Measurements from ENCODE around the gene PRLR. TPM values are rescaled to one million over a fixed set of nuclear protein-coding genes. Genes with fewer than 3 reads are reported as not detected.
"Not testable (repeated sequence)": the region's sequence is repeated elsewhere in the genome, so short reads cannot be mapped to it uniquely, and the experiment has no call there.

Gene PRLR
- not detected for polyA plus RNA-seq

DNA sequence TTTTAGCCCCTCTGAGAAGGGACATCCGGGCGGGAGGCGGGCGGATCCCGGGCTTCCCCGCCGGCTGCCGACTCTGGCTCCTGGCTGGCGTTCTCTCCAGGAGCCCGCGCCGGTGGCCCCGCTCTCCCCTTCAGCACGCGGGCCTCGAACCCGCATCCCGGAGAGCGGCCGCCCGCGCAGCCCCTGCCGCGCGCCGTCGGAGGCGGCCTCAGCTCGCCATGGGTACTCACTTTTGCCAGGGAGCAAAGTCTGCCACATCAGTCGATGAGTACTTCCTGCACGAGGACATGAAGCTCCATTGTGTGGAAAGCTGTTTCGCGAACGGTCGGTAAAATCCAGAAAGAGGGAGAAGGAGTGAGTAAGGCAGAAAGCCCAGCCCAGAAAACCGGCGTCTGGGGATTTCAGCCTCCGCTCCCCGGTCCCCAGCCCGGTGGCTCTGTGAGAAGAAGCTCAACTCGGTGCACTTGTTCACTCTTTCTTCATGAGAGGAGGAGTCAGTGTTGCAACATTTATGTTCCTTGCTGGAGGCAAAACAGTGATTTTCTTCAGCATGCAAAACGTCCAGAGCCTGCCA is at the start of gene PRLR:
Gene PRLR (minus strand): TSS at position 450 of the 574 bp plus-strand sequence. CDS start 140,867 bp downstream, outside the sequence.
- no peak within 1 kb of the TSS for H3K27ac Mint-ChIP-seq
- no peak for DNase-seq

DNA sequence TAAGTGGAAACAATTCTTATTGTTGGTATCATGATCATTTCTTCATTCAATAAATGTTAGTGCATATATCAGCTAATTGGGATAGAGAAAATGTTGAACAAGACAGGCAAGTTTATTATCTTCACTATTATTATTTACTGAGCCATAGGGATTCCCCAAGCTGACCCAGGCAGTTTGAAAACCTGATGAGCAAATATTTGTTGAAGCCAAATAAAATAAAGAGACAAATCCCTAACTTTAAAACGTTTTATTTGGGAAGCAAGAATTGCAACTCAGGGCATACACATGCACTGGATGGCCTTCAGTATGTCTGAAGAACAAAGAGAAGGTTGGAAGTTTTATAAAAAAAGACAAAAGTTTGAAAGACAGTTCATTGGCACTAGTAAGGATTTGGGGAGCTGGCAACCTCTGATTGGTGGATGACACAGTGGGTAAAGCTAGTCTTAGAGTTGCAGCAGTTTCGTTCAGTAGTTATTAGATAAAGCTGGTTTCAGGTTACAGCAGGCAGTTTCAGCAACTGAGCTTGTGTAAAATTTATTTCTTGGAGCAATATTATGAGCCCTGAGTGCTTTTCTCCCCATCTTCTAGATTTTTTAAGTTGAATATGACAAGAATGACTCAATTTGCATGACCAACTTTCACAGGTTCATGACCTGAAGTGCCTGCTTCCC is 44.7 kb upstream of the PRLR start:
- DNase-seq = no peak
- no peaks in the 10 kb centered on the region for H3K36me3 Mint-ChIP-seq
- no peak overlapping the region for H3K27ac Mint-ChIP-seq
- H3K9me3 Mint-ChIP-seq = peaks cover 0 to 17% (median 7%) of the 10 kb centered on the region in 6 donors
- peaks cover 0 to 2% (median 1%) of the 10 kb centered on the region in 3 donors for H3K27me3 Mint-ChIP-seq (ENCODE audit: low read depth in 3 of 3)
- H3K4me3 Mint-ChIP-seq = no peak overlapping the region
- H3K4me1 Mint-ChIP-seq = no peaks in the 10 kb centered on the region

More for the DNA sequence above, at the start of gene PRLR:
- Mint-ChIP-seq H3K9me3 (peaks cover 0 to 23% (median 7%) of the 10 kb centered on the region in 6 donors), H3K4me3 (no peak within 1 kb of the TSS), H3K27me3 (ENCODE audit: low read depth in 3 of 3) (peaks cover 6 to 47% (median 8%) of the 10 kb centered on the region in 3 donors), H3K4me1 (peaks cover 0 to 1% of the 10 kb centered on the region in 2 donors), H3K36me3 (no peaks in the 10 kb centered on the region)

DNA sequence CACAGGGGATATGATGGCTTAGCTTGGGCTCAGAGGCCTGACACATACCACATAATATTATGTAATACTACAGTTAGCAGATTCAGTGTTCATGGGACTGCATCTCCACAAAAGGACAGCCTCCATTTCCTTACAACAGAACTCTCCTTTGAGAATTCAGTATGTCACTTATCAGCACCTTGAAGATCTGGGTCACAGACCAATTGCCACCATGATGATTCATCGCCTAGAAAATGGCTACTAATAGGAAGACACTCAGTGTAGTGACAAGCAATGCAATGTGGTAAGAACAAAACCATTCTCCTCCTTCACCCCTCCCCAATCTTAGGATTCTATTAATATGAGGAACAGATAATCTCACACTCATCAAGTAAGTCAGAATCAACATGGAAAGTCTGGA is 38.7 kb upstream of the PRLR start:
- Mint-ChIP-seq H3K27ac (no peak overlapping the region), H3K4me3 (no peak overlapping the region), H3K36me3 (no peaks in the 10 kb centered on the region), H3K9me3 (peaks cover 0 to 6% (median 0%) of the 10 kb centered on the region in 6 donors), H3K27me3 (ENCODE audit: low read depth in 3 of 3) (peaks cover 0 to 1% (median 0%) of the 10 kb centered on the region in 3 donors), H3K4me1 (no peaks in the 10 kb centered on the region)
- no peak for DNase-seq

DNA sequence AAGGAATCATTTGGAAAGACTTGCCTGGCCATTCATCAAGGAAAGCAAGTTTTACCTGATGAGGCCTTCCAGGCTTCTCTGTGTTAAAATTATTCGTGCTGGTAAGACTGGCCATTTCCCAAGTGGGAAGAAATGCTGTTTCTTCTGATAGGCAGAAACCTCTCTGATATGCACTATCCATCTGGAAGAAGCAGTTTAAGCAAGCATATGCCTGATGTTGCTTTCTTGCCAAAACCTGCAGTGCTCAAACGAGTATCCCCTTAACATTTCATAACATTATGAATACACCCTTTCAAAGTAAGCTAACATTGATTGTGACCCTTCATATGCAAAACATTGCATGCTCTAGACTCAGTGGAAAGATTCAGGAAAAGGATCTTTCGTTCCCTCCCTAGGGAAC is 36.0 kb upstream of the PRLR start:
- DNase-seq = no peak
- no peaks in the 10 kb centered on the region for H3K4me1 Mint-ChIP-seq
- no peaks in the 10 kb centered on the region for H3K36me3 Mint-ChIP-seq
- H3K9me3 Mint-ChIP-seq = peaks cover 0 to 2% (median 0%) of the 10 kb centered on the region in 6 donors
- H3K27ac Mint-ChIP-seq = no peak overlapping the region
- H3K27me3 Mint-ChIP-seq (ENCODE audit: low read depth in 3 of 3) = peaks cover 0 to 1% (median 0%) of the 10 kb centered on the region in 3 donors
- no peak overlapping the region for H3K4me3 Mint-ChIP-seq

DNA sequence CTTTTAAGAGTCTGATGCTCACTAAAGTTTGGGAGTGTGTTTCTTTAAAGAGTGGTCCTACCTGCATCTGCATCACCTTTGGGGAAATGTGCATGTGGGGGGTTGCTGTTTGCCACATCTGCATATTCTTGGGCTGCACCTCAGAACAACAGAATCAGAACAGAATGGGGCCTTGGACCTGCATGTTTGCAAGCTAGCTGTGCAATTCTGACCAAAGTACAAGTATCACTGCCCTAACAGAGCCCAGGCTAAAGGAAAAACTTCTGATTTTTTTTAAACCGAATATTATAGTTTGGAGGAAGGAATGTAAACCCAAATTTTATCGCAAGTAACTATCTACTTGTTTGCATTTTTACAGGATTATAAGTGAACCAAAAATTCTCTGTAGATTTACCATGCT is 34.2 kb upstream of the PRLR start:
- no peaks in the 10 kb centered on the region for H3K4me1 Mint-ChIP-seq
- no peaks in the 10 kb centered on the region for H3K36me3 Mint-ChIP-seq
- no peak overlapping the region for H3K4me3 Mint-ChIP-seq
- no peak for DNase-seq
- peaks cover 0 to 1% (median 0%) of the 10 kb centered on the region in 3 donors for H3K27me3 Mint-ChIP-seq (ENCODE audit: low read depth in 3 of 3)
- H3K27ac Mint-ChIP-seq = no peak overlapping the region
- peaks cover 0 to 4% (median 0%) of the 10 kb centered on the region in 6 donors for H3K9me3 Mint-ChIP-seq

DNA sequence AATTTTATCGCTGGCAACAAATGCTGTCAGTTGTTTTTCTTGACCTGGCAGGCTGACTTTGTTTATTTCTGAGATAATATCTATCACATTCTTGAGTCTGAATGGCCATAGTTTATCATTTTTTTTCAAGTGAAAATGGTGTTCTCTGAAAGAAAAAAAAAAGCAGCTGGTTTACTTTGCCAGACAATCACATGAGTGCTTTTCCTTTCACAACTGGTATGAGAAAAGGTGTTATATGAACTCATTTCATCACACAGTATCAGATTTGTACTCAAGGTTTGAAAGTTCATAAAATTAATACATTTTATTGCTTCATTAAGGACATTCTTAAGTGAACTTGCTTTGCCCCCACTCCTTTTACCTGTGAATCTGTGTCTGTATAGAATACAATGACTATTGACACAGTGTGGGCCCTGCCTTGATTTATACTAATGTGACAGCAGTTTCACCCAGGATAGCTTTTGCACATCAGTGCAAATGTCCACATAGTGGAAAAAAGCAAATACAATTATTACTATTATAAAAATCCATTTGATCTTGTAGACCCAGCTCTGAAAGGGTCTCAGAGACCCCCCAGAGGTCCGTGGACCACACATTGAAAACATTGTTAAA is 33.1 kb upstream of the PRLR start:
- Mint-ChIP-seq H3K4me1 (no peaks in the 10 kb centered on the region), H3K27me3 (ENCODE audit: low read depth in 3 of 3) (peaks cover 0 to 2% (median 1%) of the 10 kb centered on the region in 3 donors), H3K9me3 (peaks cover 0 to 6% (median 3%) of the 10 kb centered on the region in 6 donors), H3K36me3 (no peaks in the 10 kb centered on the region), H3K27ac (no peak overlapping the region), H3K4me3 (no peak overlapping the region)
- DNase-seq = no peak

DNA sequence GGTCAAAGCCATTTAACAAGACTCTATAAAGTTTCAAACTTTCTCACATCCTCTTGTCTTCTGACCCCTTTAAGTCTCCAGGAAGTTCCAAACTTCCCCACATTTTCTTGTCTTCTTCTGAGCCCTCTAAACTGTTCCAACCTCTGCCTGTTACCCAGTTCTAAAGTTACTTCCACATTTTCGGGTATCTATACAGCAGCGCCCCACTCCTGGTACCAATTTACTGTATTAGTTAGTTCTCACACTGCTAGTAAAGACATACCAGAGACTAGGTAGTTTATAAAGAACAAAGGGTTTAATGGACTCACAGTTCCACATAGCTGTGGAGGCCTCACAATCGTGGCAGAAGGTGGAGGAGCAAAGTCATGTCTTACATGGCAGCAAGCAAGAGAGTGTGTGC is 23.3 kb upstream of the PRLR start:
- no peak for DNase-seq
- peaks cover 3 to 23% (median 11%) of the 10 kb centered on the region in 6 donors for H3K9me3 Mint-ChIP-seq
- no peak overlapping the region for H3K4me3 Mint-ChIP-seq
- H3K4me1 Mint-ChIP-seq = no peaks in the 10 kb centered on the region
- H3K27me3 Mint-ChIP-seq (ENCODE audit: low read depth in 3 of 3) = no peaks in the 10 kb centered on the region
- H3K36me3 Mint-ChIP-seq = no peaks in the 10 kb centered on the region
- H3K27ac Mint-ChIP-seq = no peak overlapping the region

DNA sequence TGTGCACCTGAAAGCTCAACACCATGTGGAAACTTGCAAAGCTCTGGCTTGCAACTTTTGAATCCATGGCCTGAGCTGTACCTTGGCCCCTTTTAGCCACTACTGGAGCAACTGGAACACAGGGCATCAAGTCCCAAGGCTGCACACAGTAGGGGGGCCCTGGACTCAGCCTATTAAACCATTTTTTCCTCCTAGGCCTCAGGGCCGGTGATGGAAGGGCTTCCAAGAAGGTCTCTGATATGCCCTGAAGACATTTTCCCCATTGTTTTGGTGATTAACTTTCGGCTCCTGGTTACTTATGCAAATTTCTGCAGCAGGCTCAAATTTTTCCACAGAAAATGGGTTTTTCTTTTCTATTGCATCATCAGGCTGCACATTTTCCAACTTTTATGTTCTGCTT is 22.7 kb upstream of the PRLR start:
- H3K9me3 Mint-ChIP-seq = peaks cover 3 to 23% (median 12%) of the 10 kb centered on the region in 6 donors
- H3K4me3 Mint-ChIP-seq = no peak overlapping the region
- H3K4me1 Mint-ChIP-seq = no peaks in the 10 kb centered on the region
- H3K27ac Mint-ChIP-seq = no peak overlapping the region
- no peak for DNase-seq
- no peaks in the 10 kb centered on the region for H3K27me3 Mint-ChIP-seq (ENCODE audit: low read depth in 3 of 3)
- H3K36me3 Mint-ChIP-seq = no peaks in the 10 kb centered on the region

DNA sequence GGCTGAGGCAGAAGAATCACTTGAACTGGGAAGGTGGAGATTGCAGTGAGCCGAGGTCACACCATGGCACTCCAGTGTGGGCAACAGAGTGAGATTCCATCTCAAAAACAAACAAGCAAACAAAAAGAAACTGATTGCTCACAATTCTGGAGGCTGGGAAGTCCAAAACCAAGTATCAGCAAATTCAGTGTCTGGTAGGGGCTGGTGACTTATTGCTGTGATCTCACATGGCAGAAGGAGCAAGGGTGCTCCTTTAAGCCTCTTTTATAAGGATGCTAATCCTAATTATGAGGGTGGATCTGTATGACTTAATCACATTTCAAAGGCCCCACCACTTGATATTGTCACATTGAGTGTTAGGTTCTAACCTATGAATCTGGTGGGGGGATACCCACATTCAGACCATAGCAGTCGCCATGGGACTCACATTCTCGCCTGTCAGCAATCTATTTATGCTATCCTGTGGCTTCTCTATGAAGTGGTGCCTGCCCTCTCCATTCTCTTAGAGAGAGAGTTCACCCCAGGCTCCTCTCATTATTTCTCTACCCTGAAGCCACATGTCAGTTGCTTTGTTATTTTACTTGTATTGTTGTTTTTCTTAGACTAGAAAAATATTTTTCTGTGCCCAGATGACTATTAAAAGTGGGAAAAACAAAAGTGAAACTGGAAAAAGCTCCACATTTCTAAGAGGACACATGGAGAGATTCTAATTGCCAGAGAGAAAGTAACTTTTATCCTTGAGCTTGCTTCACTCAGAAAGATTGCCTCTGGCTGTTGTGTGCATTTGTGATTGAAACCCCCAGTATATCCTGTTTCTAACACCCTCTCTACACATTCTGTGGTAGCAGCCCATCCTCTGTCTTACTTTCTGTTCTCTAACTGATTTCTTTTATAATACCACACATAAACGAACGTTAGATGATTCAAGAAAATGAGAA is 18.8 kb upstream of the PRLR start:
- H3K9me3 Mint-ChIP-seq = peaks cover 0 to 14% (median 9%) of the 10 kb centered on the region in 6 donors
- H3K27ac Mint-ChIP-seq = peak overlapping the region in 1 of 6 donors; percentile 16
- no peaks in the 10 kb centered on the region for H3K4me1 Mint-ChIP-seq
- no peak for DNase-seq
- H3K27me3 Mint-ChIP-seq (ENCODE audit: low read depth in 3 of 3) = no peaks in the 10 kb centered on the region
- H3K36me3 Mint-ChIP-seq = no peaks in the 10 kb centered on the region
- H3K4me3 Mint-ChIP-seq = peak overlapping the region in 1 of 5 donors; percentile 31

DNA sequence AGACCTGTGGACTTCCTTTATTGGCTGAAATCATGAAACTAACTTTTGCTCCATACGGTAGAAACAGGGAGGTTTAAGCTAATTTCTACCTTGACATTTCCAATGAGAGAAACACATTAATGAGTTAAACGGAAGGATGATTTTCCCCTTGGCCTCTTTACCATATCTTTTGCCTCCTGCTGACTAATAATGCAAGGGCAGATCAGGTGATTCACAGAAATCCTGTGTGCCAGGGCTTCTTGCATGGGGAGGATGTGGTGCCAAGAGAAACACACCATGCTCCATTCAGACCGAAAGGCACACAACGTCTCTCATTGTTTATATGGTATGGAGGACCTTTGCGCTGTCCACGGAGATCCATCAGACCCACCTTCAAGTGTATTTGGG is 17.4 kb upstream of the PRLR start:
- H3K4me1 Mint-ChIP-seq = no peaks in the 10 kb centered on the region
- H3K27ac Mint-ChIP-seq = no peak overlapping the region
- DNase-seq = no peak
- H3K36me3 Mint-ChIP-seq = no peaks in the 10 kb centered on the region
- no peak overlapping the region for H3K4me3 Mint-ChIP-seq
- peaks cover 0 to 8% (median 3%) of the 10 kb centered on the region in 6 donors for H3K9me3 Mint-ChIP-seq
- no peaks in the 10 kb centered on the region for H3K27me3 Mint-ChIP-seq (ENCODE audit: low read depth in 3 of 3)

DNA sequence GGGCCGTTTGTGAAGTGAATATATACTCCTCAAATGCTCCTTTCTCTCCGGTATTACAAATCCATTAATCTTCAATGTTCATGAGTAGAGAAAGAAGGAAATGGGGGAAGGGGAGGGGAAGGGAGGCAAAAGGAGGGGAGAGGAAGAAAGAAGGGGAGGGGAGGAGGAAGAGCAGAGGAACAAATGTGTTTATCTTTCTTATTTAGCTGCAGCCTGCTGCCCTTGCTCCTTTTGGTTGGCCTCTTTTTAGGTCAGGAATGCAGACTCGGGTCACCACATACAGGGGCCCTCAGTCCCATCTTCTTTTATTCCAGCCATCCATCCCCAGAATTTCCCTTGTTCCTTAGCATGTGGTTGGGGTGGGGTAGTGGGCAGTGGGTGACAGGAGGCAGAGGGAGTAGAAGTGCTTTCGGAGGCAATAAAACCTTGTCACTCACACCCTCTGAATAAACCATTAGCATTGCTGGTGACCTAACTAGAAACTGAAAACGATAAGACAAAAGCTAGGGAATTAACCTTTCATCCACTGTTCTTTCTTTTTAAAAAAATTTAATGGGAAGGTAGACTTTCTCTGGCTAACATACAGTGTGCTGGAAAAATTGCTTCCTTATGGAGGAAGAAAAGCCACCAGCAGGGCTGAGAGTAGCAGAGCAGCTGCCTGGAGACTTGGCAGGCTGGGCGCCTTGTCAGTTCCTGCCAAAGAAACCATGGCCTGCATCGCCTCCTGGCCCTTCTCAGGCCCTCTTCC is 16.8 kb upstream of the PRLR start:
- DNase-seq = no peak
- Mint-ChIP-seq H3K4me1 (no peaks in the 10 kb centered on the region), H3K36me3 (no peaks in the 10 kb centered on the region), H3K27me3 (ENCODE audit: low read depth in 3 of 3) (no peaks in the 10 kb centered on the region), H3K9me3 (peaks cover 0 to 8% (median 3%) of the 10 kb centered on the region in 6 donors), H3K4me3 (no peak overlapping the region), H3K27ac (no peak overlapping the region)

DNA sequence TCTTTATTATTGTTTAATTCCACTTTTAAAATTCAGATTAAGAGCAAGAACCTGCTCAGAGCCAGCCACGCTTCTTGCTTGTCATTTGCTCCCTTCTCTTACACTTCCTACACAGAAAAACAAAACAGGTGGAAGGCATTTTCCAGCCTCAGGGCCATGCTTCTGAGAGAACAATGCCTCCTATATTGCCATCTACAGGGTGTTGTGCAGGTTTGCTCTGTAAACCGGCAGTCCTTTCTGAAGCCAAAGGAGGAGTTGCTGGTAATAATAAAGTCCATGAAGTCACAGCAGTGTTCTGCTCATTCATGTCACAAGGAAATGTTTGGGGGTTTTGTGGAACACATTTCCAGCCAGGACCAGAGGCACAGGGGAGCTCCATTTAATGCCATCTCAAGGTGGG is 16.1 kb upstream of the PRLR start:
- Mint-ChIP-seq H3K27me3 (ENCODE audit: low read depth in 3 of 3) (no peaks in the 10 kb centered on the region), H3K36me3 (no peaks in the 10 kb centered on the region), H3K27ac (no peak overlapping the region), H3K9me3 (peaks cover 0 to 5% (median 2%) of the 10 kb centered on the region in 6 donors), H3K4me3 (no peak overlapping the region), H3K4me1 (no peaks in the 10 kb centered on the region)
- no peak for DNase-seq

DNA sequence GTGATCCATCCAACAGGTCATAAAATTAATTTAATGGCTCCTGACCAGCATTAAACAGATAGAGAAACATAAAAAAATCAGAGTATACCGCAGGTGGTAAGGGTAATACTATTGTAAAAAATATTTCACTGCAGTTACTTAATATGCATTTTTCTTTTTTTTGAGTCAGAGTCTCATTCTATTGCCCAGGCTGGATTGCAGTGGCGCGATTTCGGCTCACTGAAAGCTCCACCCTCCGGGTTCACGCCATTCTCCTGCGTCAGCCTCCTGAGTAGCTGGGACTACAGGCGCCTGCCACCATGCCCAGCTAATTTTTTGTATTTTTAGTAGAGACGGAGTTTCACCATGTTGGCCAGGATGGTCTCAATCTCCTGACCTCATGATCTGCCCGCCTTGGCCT is 15.1 kb upstream of the PRLR start:
- H3K36me3 Mint-ChIP-seq; H3K27me3 Mint-ChIP-seq (ENCODE audit: low read depth in 3 of 3); H3K27ac Mint-ChIP-seq; H3K4me3 Mint-ChIP-seq; H3K9me3 Mint-ChIP-seq; DNase-seq; H3K4me1 Mint-ChIP-seq: not testable (repeated sequence)
